RCC 7860 (cell line): Measurements from ENCODE around the gene RNLS.
"Not testable (repeated sequence)": the region's sequence is repeated elsewhere in the genome, so short reads cannot be mapped to it uniquely, and the experiment has no call there.

ENCODE experiments used
- DNase-seq: peaks from one replicate; pipeline ENCODE4 v3.0.0-alpha.2; 2015; ENCODE audit warnings: low spot score
- FAIRE-seq: peaks from 2 replicates; lab custom pipeline; 2012; peaks lifted over from hg19 to GRCh38; lab: Jason Lieb, UNC

RNLS gene

DNA sequence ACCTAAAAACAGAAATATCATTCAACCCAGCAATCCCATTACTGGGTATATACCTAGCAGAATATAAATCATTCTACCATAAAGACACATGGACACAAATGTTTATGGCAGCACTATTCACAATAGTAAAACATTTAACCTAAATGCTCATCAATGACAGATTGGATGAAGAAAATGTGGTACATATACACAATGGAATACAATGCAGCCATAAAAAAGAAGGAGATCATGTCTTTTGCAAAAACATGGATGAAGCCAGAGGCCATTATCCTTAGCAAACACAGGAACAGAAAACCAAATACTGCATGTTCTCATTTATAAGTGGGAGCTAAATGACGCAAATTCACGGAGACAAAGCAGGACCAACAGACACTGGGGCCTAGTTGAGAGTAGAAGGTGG is 96.3 kb downstream of the RNLS start:
- FAIRE-seq, DNase-seq: not testable (repeated sequence)

DNA sequence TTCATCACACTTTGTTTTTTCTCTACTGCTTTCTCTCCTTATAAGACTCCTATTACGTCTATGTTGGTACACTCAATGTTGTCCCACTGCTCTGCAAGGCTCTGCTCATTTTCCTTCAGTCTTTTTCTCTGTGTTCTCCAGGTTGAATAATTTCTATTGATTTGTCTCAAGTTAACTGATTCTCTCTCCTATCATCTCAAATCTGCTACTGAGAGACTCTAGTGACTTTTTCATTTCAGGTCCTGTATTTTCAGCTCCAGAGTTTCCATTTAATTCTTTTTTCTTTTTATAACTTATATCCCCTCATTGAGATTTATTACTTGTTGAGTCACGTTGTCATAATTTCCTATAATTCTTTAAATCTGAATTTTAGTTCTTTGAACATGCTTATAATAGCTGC is 100.9 kb downstream of the RNLS start:
- DNase-seq (no peak), FAIRE-seq (no peak)

DNA sequence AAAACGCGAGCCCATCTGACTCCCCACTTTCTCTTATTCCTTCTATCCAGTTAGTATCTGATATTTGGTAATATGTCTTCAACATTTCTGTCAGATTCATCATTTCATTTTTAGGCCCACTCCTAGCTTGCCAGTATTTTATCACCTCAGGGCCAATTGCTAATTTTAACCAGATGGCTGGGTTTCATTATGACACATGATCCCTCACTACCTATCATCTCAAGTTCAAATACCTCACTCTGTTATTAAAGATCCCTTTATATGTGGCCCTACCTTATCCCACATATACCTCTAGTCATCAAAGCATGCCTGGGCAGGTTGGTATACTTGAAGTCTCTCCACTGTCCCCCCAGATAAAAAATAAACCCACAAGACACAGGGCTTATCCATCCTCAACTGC is 104.9 kb downstream of the RNLS start:
- FAIRE-seq, result no peak
- no peak for DNase-seq

DNA sequence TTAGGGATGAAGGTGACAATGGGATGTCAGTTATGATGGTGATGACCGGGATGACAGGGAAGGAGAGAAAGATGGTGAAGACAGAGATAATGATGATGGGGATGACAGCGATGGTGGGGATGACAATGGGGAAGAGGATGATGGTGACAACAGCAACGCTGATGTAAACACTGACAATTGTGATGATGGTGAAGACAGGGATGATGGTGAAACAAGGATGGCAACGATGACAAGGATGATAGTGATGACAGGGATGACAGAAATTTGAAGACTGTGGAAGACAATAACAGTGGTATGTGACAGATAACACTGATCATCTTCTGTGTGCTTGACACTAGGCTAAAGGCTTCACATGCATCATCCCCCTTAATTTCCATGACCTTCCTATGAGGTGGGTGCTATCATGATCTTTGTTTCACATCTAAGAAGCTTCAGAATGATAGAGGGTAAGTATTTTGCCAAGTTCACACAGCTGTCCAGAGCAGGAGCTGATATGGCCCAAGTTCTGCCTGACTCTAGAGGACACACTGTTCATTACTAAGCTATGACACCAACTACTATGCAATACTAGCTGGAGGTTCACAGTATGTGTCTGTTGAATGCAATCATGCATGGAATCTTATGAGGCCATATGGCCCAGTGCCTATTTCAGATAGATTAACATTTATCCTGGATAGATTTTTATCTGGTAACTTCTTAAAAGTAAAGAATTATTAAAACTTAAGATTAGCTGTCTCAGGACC is 105.6 kb downstream of the RNLS start:
- FAIRE-seq (no peak), DNase-seq (no peak)

DNA sequence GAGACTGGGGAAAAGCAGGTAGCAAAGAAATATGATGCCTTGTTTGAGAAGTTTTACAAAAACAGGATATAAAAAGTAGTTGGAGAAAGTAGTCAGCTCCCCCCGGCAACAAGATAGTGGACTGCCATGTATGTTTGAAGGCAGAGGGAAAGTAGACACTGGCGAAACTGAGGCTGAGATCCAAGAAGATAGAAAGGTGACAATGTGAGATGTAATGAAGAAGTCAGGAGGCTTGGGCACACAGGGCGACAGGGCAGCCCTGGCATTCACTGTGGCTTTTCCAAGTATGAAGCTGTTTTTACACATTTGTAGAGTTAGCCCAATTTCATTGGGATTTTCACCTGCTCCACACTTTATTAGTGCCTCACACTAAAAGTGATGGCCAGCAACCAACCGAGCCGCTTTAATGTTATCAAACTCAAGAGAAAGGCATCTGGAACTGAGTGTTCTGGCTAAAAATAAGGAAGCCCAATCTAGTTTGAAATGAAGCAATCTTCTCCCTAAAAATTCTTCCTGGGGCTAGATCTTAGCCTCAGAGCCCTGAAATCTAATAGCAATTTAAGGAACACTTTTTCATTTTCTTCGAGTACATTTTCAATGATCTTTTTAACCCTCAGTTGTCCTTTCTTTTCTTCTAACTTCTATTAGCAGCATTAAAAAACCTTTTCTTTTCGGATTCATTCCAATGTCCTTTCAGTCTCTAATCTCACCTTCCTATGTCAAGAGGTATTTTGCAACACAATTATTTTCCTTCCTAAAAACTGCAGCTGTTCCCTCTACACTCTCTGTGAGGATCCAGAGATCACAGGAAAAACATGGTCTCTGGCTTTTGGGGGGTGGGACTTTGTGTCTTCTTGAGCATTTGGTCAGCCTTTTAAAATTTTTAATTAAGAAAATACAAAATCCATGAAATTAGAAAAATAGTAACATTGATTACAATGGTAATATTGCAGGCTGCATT is 108.0 kb downstream of the RNLS start:
- DNase-seq (no peak), FAIRE-seq (no peak)

DNA sequence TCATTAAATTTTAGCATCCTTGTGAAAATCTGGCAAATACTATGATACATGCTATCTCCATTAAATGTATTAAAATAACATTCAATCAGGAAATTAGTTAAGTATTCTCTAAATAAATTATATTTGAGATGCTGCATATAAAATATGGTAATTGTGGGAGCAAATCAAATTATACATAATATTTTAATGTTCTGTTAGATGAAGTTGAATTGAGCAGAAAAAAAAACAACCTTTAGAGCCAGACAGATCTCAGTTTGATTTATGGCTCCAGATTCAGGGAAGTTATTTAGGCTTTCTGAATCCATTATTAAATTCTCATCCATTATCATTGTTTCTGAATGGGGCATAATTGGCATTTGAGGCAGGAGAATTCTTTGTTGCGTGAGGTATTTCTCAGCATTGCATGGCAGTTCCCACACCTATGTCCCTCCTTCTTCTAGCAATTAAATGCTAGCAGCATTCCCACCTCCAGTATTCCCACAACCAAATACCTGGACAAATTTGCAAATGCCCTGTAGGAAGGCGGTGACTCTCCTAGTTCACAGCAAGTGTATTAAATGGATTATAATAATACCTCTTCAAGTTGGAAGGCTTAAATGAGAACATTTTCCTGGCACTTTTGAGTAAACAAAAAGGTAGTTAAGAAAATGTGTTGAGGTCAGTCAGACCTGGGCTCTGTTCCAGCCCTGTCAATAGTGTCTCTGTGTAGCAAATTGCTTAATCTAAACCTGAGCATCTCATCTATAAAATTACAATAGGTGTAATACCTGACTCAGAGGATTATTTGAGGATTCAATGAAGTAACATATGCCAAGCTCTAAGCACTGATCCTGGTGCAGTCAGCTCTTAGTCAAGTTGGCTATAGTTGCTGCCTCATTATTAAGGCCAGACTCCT is 108.9 kb downstream of the RNLS start:
- DNase-seq (no peak), FAIRE-seq (no peak)

DNA sequence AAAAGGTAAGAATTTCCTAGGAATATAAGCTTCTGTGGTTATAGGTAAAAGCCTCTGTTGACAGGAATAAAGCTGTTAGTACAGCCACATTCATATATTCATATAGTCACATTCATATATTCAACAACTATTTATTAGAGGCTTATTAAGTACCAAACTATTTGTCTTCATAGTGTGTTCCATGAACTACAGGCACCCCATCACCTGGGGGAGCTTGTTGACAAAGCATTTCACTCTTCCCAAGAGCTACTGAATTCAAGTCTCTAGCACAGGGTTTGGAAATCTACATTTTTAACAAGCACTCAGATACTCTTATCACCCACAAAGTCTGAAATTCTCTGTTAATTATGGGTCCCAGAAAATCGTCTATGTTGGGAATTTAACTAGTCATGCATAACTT is 110.6 kb downstream of the RNLS start:
- no peak for FAIRE-seq
- no peak for DNase-seq

DNA sequence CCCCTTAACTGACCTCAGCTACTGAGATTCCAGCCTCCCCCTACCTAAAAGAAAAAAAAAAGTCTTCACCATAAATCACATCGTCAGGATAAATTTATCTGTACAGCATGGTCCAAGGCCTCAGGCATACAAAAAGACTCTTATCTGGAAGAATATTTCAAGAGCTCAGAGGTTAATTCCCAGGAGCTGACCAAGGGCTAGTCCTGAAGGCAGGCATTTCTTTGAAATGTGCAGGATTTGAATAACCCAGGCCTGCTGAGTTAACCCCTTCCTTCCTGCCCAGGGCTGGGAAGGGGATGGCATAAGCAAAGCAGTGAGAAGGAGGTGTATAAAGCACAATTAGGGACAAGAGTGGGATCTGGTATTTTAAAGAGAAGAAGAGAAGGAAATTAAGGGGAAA is 111.2 kb downstream of the RNLS start:
- DNase-seq (no peak), FAIRE-seq (no peak)

DNA sequence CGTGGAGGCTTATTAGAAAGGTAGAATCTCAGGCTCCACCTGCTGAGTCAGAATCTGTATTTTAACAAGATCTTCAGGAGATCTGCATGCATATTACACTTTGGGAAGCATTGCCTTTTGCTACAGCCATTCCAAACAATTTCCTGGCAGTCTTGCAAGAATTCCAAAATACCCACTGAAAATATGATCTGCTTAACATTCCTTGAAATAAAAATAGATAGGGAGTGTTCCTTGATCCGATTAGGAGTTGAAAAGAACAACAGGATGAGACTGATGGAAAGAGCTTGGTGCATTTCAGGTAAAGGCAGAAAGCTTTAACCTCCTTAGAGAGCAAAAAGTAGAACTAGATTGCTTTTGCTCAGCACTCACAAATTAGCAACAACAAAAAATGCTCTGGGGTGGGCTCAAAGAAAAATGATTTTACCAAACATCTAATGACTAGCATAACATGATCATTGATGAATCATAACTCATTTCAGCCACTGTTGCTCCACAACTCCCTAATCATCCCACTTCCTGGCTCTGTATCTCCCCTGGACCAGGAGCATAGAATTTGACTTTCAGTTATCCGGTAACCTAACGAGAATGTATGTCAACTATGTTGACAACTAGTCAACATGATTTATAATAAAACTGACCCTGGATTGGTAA is 115.2 kb downstream of the RNLS start:
- DNase-seq, result no peak
- no peak for FAIRE-seq

DNA sequence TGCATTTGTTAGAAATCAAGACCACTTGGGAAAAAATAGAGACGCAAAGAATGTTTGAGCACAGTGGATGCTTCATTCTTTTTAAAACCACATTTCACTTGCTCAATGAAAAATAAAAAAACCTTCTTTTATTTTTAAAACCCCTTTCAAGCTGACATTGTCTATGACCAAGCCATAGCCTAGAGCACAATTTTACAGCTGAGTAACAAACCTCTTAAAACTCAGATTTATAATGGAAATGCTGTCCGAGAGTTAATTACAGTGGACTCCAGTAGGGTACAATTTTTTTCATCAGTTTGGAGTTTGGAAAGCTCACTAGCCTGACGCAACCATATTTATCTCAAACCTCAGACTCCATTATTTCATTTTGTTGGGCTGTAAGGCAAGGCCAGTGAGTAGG is 116.3 kb downstream of the RNLS start:
- no peak for DNase-seq
- FAIRE-seq, result no peak

DNA sequence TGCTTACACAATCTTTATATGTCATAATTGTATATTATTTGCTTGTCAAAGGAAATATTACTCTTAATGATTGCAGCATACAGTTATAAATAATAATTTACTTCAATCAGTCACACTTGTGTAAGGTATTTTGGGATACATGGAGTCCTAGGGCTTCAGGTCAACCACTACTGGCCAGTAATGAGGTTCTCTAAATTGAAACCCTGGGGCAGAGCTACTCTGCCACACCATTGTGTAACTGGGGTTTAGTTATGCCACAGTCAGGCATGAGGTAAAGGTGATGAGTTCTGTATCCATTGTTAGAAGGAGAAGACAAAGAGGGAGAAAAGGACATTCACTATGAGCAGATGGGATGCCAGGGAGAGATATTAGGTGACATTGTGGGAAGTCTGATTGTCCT is 117.4 kb downstream of the RNLS start:
- DNase-seq (no peak), FAIRE-seq (no peak)

DNA sequence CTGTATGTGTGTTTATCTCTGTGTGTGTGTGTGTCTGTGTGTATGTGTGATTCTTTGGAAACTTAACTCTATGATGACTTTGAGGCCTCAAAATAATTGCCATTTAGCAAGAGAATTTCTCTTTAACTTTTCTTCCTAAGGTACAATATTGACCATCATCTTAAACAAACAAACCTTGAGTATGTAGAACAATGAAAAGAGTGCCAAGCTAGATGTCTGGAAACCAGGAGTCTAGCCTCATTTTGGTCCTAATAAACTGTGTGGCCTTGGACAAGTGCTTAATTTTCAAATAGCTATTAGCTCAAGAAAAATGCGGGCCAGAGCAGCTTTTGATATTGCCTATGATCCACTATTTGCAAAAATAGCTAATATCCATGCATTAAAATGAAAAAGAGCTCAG is 119.3 kb downstream of the RNLS start:
- no peak for DNase-seq
- FAIRE-seq, result no peak

DNA sequence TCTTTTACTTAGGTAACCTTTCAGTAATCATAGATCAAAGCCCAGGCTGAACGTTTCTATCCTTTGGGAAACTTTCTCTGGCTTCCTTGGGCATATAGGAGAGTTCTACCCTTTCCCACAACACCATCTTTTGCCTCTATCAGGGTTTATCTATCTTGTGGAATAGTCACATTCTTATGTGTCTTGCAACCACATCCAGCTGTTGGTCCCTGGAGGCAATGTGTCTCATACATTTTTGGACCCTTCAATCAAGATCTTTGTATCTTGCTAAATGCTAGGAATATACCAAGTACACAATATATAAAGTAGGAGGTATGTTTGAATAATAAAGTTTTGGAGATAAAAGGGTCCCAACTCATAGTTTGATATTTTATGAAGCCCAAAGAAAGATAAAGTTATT is 121.7 kb downstream of the RNLS start:
- no peak for FAIRE-seq
- no peak for DNase-seq

DNA sequence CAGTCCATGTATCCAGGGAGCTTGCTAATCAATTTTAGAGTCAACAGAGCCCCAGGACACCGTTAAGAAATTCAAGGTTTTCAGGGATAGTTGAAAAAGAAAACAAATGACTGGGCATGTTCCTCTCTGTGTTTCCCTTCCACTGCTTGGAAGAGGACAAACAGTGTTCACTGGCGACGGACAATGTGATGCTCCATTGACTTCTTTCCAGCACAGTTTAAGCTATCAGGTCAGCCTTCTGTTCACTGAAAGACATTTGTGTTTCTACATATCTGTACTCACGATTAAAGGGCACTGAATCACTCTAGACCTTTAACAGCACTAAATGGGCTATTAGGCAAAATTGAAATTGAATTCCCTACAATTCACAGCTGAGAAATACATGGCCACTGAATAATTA is 123.6 kb downstream of the RNLS start:
- FAIRE-seq (no peak), DNase-seq (no peak)

DNA sequence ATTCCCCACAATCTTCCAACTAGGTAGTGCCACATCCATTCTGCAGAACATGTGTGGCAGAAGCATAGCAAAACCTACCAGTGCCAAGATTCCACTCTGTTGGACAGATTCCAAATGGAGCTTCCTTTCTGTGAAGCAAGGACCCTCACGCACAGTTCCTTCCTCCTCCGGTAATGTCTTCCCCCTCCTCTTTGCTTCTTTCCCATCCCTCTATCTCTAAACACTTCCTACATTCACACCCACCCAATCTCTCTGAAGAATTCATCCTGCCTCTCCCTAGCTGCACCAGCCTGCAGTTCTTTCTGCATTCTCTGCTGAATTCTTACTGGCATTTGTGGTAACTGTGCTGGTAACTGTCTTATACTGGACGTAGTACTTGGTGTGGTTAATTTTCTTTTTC is 124.9 kb downstream of the RNLS start:
- no peak for FAIRE-seq

DNA sequence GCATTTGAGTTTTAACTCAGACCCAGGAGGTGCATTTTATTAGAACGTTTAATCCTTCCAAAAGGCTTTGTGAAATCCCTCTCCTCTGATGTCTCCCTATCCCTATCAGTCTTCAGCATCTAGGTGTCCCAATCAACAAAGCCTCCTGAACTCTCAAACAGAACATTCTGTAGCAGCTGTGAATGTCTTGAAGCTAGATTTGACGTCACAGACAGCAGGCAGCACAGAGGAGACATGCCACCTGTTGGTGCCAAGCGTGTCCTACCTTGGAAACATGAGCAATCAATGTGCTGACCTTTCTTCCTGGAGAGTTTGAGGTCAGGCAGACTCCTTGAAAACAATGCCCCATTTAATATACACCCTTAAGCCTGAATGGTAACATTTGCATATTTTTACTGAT is 125.5 kb downstream of the RNLS start:
- FAIRE-seq, result no peak
- no peak for DNase-seq

More for the DNA sequence above, 124.9 kb downstream of the RNLS start:
- DNase-seq, result no peak

DNA sequence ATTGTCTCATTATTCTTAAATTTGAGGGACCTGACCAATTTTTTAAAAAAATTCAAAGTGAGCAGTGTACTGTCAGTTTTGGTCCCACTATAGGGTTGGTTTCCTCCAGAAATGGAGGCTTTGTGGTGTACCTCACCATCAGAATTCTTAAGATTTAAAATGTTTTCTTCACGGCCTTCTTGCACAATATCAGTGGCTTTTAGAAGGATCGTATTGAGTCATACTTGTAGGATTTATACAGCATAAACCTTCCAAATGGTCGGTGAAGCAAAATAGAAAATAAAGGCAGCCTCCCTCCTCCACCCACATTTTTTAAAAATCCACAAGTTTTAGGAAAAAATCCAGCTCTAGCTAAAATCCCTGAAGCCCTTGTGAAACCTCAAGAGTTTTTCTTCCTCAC is 126.4 kb downstream of the RNLS start:
- DNase-seq, result no peak
- FAIRE-seq, result no peak

DNA sequence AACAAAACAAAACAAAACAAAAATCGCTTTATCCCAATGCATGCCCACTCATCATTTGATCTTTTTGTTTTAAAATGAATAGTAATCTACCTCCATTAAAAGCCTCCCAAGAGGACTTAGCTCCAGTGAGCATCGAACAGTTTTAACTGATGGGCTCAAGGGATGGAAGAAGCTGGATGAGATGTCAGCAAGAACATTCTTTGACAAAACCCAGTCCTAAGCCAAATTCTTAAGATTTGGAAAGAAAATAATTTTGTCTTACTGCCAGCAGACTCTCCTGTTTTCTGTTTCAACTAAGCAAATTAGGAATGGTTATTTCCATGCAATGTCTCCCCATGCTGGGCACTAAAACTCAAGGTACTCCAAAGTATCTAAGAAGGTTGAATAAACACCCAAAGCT is 127.3 kb downstream of the RNLS start:
- DNase-seq, result no peak
- no peak for FAIRE-seq

DNA sequence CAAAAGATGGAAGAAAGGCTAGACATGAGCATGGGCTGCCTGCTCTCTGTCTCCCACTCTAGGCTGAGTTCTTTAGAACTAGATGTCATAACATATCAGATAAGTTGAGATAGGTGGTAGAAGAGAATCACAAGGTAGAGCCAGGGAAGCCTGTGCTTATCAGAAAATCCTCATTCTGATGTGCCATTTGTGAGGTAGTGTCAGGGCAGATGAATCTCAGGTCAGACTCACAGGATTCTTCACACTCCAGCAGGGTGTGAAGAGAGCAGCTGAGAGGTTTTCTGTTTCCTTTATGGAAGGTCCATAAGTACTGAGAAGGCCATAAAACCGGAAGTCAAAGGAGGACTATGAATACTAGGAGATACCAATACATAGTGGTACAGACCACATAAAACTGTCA is 132.9 kb downstream of the RNLS start:
- no peak for FAIRE-seq
- no peak for DNase-seq

DNA sequence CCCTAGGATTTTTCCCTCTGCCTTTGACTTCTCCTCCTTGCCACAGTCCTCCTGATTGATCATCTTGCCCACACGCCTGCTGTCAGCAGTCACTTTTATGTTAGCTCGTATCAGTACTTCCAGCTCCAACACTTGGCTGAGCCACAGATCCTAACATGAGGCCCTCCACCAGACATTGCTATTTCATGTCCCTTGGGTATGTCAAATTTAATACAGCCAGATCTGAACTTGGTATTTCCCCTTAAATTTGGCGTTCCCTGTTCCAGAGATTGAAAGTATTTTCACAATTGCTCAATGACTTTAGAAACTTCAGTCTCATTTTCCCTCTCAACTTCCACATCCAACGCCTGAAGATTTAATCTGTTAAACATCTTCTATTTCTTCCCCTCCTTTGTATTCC is 140.4 kb downstream of the RNLS start:
- FAIRE-seq (no peak), DNase-seq (no peak)

DNA sequence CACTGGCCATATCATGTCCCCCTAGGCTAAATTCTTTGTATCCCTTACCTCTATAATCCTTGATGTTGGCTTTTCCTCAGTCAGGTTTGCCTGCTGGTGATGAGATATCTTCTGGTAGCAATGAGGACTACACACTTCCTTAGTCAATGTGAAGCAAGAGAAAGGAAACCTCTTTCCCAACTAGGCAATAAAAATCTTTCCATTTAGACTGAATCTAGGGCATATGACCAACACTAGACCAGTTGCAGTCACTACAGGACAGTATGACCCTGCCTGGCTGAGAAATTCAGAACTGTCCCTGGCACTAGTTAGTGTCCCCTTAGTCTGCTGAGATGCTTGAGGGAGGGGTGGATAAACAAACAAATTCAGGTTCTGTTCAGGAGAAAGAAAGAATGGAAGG is 142.6 kb downstream of the RNLS start:
- FAIRE-seq (no peak), DNase-seq (no peak)
